ENCODE measurements around the gene UBAC1. TPM values are rescaled to one million over a fixed set of nuclear protein-coding genes. Genes with fewer than 3 reads are reported as not detected.

The UBAC1 gene
- total and polyA plus RNA-seq, 10 of the 15 experiments (the other 5 are each of a cell fraction or from before 2014, with no cell fraction given) = 16.7 to 54.6 (median 38.5) TPM

GRCh38 chr9:135998016-135998380 is 36.8 kb upstream of the UBAC1 start:
- in situ Hi-C loops (cut with MboI) = no loop called here
- POLR2A ChIA-PET = no interaction called here

GRCh38 chr9:135997090-135998015 is 36.2 kb upstream of the UBAC1 start:
- no peak for FAIRE-seq
- no peak for DNase-seq (ENCODE audit: low read depth, low spot score)
- Histone ChIP-seq H3K9me3 (replicated peaks; ENCODE audit: control insufficient read depth, insufficient read depth, low read length) (no peaks in the 10 kb centered on the region), H3K27ac (ENCODE audit: control insufficient read depth, insufficient read depth) (no peak overlapping the region), H3K9ac (ENCODE audit: control insufficient read depth, insufficient read depth, low read length) (no peak overlapping the region), H3K4me1 (ENCODE audit: control insufficient read depth, insufficient read depth, low read length) (peaks cover 4% of the 10 kb centered on the region), H3K79me2 (ENCODE audit: control insufficient read depth, insufficient read depth, low read length) (no peaks in the 10 kb centered on the region), H2AFZ (ENCODE audit: control insufficient read depth, low read depth, low read length) (no peak overlapping the region), H3K4me2 (ENCODE audit: control insufficient read depth, insufficient read depth) (no peak overlapping the region), H3K27me3 (replicated peaks in 1 of 2; ENCODE audit: control insufficient read depth in 2 of 2, insufficient read depth in 2 of 2, low read length in 1 of 2) (no peaks in the 10 kb centered on the region), H4K20me1 (ENCODE audit: control insufficient read depth, insufficient read depth) (no peaks in the 10 kb centered on the region), H3K36me3 (ENCODE audit: control insufficient read depth in 2 of 2, insufficient read depth in 2 of 2, low read length in 1 of 2) (no peaks in the 10 kb centered on the region), H3K4me3 (no peak overlapping the region)
- intact Hi-C loops (cut with micrococcal nuclease; ENCODE audit: unreplicated experiment) = no loop called here
- no TSS peak for BruUV-seq (replicated peaks)
- SMC1A ChIA-PET (ENCODE audit: uncharacterized antibody, unreplicated experiment) = no interaction called here
- RAD21 ChIA-PET (ENCODE audit: unreplicated experiment) = no interaction called here
- ATAC-seq = no peak
- in situ Hi-C loops (cut with MboI) = no loop called here
- 50% methylated on average over 34 of the region's 34 CpGs for WGBS (ENCODE audit: insufficient coverage, insufficient replicate concordance, low lambda C conversion rate, missing lambda C conversion rate)
- POLR2A ChIA-PET = interaction anchor here (0.5 kb wide), 1 partner anchor 99 kb away, joined by 4 read pairs; no protein-coding TSS in a partner anchor
- CTCF ChIA-PET = no interaction called here
- TF ChIP-seq CHD2 (IDR thresholded peaks at IDR 0.05; ENCODE audit: borderline replicate concordance, low read depth, low read length) = no peak
- TF ChIP-seq IKZF1 (conservative IDR thresholded peaks at IDR 0.05) = no peak
- no peak for TF ChIP-seq TCF3 (IDR thresholded peaks at IDR 0.05; ENCODE audit: borderline replicate concordance, insufficient read depth, low read depth, low read length)
- no peak for TF ChIP-seq CREM (IDR thresholded peaks at IDR 0.05; ENCODE audit: low read depth)
- no peak for TF ChIP-seq ZBTB40 (IDR thresholded peaks at IDR 0.05; ENCODE audit: borderline replicate concordance)
- no peak for TF ChIP-seq CBX5 (IDR thresholded peaks at IDR 0.05; ENCODE audit: low read depth)
- no peak for TF ChIP-seq RB1 (IDR thresholded peaks at IDR 0.05; ENCODE audit: borderline replicate concordance)
- TF ChIP-seq ZNF274 (IDR thresholded peaks at IDR 0.05; ENCODE audit: insufficient read depth, insufficient read length) = no peak

More at GRCh38 chr9:135998016-135998380, 36.8 kb upstream of the UBAC1 start:
- ChIA-PET RAD21 (ENCODE audit: unreplicated experiment) (no interaction called here), CTCF (no interaction called here), SMC1A (ENCODE audit: uncharacterized antibody, unreplicated experiment) (no interaction called here)
- TF ChIP-seq BCL11A (IDR thresholded peaks at IDR 0.05; ENCODE audit: low read depth, low read length) = no peak
- no peak for TF ChIP-seq ASH2L (IDR thresholded peaks at IDR 0.05; ENCODE audit: borderline replicate concordance, low read depth)
- TF ChIP-seq RB1 (IDR thresholded peaks at IDR 0.05; ENCODE audit: borderline replicate concordance) = no peak
- no peak for TF ChIP-seq TBL1XR1 (IDR thresholded peaks at IDR 0.05; ENCODE audit: low read depth, low read length)
- no peak for TF ChIP-seq ZNF24 (IDR thresholded peaks at IDR 0.05)
- no peak for TF ChIP-seq KAT2A (conservative IDR thresholded peaks at IDR 0.05; ENCODE audit: control insufficient read depth, low read depth, low read length)
- no peak for TF ChIP-seq RAD51 (IDR thresholded peaks at IDR 0.05)
- no peak for TF ChIP-seq RCOR1 (conservative IDR thresholded peaks at IDR 0.05; ENCODE audit: low read depth, low read length)
- no peak for TF ChIP-seq CREB1 (IDR thresholded peaks at IDR 0.05; ENCODE audit: low read depth)
- WGBS (ENCODE audit: insufficient coverage, insufficient replicate concordance, low lambda C conversion rate, missing lambda C conversion rate) = 38% methylated on average over 10 of the region's 10 CpGs
- FAIRE-seq (no peak), ATAC-seq (no peak), DNase-seq (ENCODE audit: low read depth, low spot score) (no peak)
- no TSS peak for BruUV-seq (replicated peaks)
- Histone ChIP-seq H3K4me3 (no peak overlapping the region), H3K27me3 (replicated peaks in 1 of 2; ENCODE audit: control insufficient read depth in 2 of 2, insufficient read depth in 2 of 2, low read length in 1 of 2) (no peaks in the 10 kb centered on the region), H3K9me3 (replicated peaks; ENCODE audit: control insufficient read depth, insufficient read depth, low read length) (no peaks in the 10 kb centered on the region), H3K4me1 (ENCODE audit: control insufficient read depth, insufficient read depth, low read length) (no peaks in the 10 kb centered on the region), H3K27ac (ENCODE audit: control insufficient read depth, insufficient read depth) (no peak overlapping the region), H2AFZ (ENCODE audit: control insufficient read depth, low read depth, low read length) (no peak overlapping the region), H3K79me2 (ENCODE audit: control insufficient read depth, insufficient read depth, low read length) (no peaks in the 10 kb centered on the region), H4K20me1 (ENCODE audit: control insufficient read depth, insufficient read depth) (no peaks in the 10 kb centered on the region), H3K4me2 (ENCODE audit: control insufficient read depth, insufficient read depth) (no peak overlapping the region), H3K36me3 (ENCODE audit: control insufficient read depth in 2 of 2, insufficient read depth in 2 of 2, low read length in 1 of 2) (no peaks in the 10 kb centered on the region), H3K9ac (ENCODE audit: control insufficient read depth, insufficient read depth, low read length) (no peak overlapping the region)
- intact Hi-C loops (cut with micrococcal nuclease; ENCODE audit: unreplicated experiment) = no loop called here
